HG02678 (cell line): Measurements from ENCODE around the gene PGM3.

Experiments
- ATAC-seq: cut with Tn5 transposase; IDR thresholded peaks from one replicate; pipeline ENCODE4 v1.9.1; 2021; ENCODE audit warnings: mild to moderate bottlenecking, moderate library complexity; ENCODE audit not compliant: unreplicated experiment

PGM3 gene

GRCh38 chr6:83185096-83185495 lies 8.0 kb downstream of the PGM3 start:
- ATAC-seq: no peak

- ATAC-seq: no peak
Observed at GRCh38 chr6:83183082-83183828, 9.8 kb downstream of the PGM3 start.

- no peak for ATAC-seq
Observed at GRCh38 chr6:83182114-83182513, 11.0 kb downstream of the PGM3 start.

- no peak for ATAC-seq
Observed at GRCh38 chr6:83180426-83180950, 12.6 kb downstream of the PGM3 start.

GRCh38 chr6:83176246-83176645 lies 16.8 kb downstream of the PGM3 start:
- no peak for ATAC-seq

GRCh38 chr6:83169511-83169910 lies 23.6 kb downstream of the PGM3 start:
- no peak for ATAC-seq

- ATAC-seq: no peak
Observed at GRCh38 chr6:83169106-83169505, 24.0 kb downstream of the PGM3 start.

GRCh38 chr6:83168556-83168955 lies 24.5 kb downstream of the PGM3 start:
- no peak for ATAC-seq

- no peak for ATAC-seq
Observed at GRCh38 chr6:83167726-83168278, 25.3 kb downstream of the PGM3 start.

GRCh38 chr6:83160167-83160566 lies 32.9 kb downstream of the PGM3 start:
- ATAC-seq: no peak

- ATAC-seq: no peak
Observed at GRCh38 chr6:83155794-83156193, 37.3 kb downstream of the PGM3 start.

- ATAC-seq: no peak
Observed at GRCh38 chr6:83153883-83154521, 39.1 kb downstream of the PGM3 start.

GRCh38 chr6:83152913-83153312 lies 40.2 kb downstream of the PGM3 start:
- no peak for ATAC-seq

GRCh38 chr6:83151114-83151513 lies 42.0 kb downstream of the PGM3 start:
- no peak for ATAC-seq

- no peak for ATAC-seq
Observed at GRCh38 chr6:83138758-83139157, 54.3 kb downstream of the PGM3 start.

- ATAC-seq: no peak
Observed at GRCh38 chr6:83138118-83138722, 54.8 kb downstream of the PGM3 start.

GRCh38 chr6:83132121-83132520 lies 60.9 kb downstream of the PGM3 start:
- no peak for ATAC-seq

GRCh38 chr6:83127976-83128375 lies 65.1 kb downstream of the PGM3 start:
- no peak for ATAC-seq

GRCh38 chr6:83127258-83127657 lies 65.8 kb downstream of the PGM3 start:
- no peak for ATAC-seq

- ATAC-seq: no peak
Observed at GRCh38 chr6:83126807-83127206, 66.3 kb downstream of the PGM3 start.

- ATAC-seq: no peak
Observed at GRCh38 chr6:83126223-83126622, 66.8 kb downstream of the PGM3 start.

GRCh38 chr6:83125425-83125824 lies 67.6 kb downstream of the PGM3 start:
- ATAC-seq: no peak
